ENCODE results near the gene MED13.

The MED13 gene

GRCh38 chr17:62064791-62065563 lies at the start of gene MED13:
TSS of gene MED13 (minus strand) at chr17:62065278. CDS start at chr17:62065205, 73 bp downstream.
- peak; percentile 24 to 56 for DNase-seq

GRCh38 chr17:62112229-62112628 lies 47.2 kb upstream of the MED13 start:
- DNase-seq: no peak

GRCh38 chr17:62111562-62112171 lies 46.6 kb upstream of the MED13 start:
- DNase-seq: no peak

DNA sequence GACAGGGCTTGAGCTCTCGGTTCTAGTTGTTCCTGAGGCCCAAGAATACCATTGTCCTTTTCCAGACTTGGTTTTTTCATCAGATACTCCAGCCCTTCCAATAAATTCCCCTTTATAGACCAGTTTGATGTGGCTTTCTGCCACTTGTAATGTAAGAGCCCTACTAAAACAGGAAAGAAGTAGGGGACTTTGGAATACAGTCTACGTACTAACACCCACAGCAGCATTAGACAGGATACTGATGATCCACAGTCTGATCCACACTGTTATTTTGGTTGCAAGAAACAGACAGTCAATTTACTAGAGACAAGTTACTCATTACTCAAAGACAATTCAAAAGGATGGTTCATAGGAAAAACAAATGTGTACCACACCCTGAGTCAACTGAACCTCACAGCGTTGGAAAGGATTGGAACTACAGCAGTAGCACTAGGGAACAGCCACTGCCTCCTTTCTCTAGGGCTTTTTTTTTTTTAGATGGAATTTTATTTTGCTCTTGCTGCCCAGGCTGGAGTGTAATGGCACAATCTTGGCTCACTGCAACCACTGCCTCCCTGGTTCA lies 45.9 kb upstream of the MED13 start:
- DNase-seq: no peak

GRCh38 chr17:62109924-62110323 lies 44.8 kb upstream of the MED13 start:
- no peak for DNase-seq

GRCh38 chr17:62109378-62109902 lies 44.4 kb upstream of the MED13 start:
- DNase-seq: peak; percentile 78 to 93

- DNase-seq: no peak
Observed at GRCh38 chr17:62105861-62106260, 40.8 kb upstream of the MED13 start.

- DNase-seq: peak in 1 of 2 experiments; percentile 24
Observed at GRCh38 chr17:62105357-62105756, 40.3 kb upstream of the MED13 start.

DNA sequence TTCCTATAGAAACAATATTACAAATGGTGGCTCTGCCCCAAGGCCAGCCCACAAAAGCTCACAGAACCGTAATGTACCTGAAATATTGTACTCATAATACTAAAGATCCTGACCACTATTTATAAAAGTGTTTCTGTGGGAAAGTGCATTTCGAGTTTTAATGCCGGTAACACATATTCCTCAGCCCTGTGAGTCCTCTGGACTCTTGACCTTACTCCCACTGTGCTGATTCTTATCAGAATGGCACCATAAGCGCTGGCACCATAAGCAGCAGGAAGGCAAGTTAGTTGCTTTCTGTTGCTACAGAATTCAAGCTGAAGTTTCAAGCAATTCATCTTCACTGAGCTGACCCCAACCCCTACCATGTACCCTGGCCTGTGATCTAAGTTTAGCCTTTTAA lies 36.4 kb upstream of the MED13 start:
- DNase-seq: no peak

GRCh38 chr17:62101090-62101489 lies 36.0 kb upstream of the MED13 start:
- DNase-seq: no peak

GRCh38 chr17:62100055-62100454 lies 35.0 kb upstream of the MED13 start:
- no peak for DNase-seq

DNA sequence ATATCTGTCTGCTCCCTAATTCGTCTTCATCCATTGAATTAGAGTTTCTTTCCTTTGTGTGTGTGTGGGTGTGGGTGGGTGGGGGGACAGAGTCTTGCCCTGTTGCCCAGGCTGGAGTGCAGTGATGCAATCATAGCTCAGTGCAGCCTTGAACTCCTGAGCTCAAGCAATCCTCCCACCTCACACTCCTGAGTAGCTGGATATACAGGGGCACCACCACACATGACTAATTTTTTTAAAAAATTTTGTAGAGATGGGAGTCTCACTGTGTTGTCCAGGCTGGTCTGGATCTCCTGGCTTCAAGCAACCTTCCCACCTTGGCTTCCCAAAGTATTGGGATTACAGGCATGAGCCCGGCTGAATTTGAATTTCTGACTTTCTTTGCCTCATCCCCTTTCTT lies 34.5 kb upstream of the MED13 start:
- DNase-seq: no peak

DNA sequence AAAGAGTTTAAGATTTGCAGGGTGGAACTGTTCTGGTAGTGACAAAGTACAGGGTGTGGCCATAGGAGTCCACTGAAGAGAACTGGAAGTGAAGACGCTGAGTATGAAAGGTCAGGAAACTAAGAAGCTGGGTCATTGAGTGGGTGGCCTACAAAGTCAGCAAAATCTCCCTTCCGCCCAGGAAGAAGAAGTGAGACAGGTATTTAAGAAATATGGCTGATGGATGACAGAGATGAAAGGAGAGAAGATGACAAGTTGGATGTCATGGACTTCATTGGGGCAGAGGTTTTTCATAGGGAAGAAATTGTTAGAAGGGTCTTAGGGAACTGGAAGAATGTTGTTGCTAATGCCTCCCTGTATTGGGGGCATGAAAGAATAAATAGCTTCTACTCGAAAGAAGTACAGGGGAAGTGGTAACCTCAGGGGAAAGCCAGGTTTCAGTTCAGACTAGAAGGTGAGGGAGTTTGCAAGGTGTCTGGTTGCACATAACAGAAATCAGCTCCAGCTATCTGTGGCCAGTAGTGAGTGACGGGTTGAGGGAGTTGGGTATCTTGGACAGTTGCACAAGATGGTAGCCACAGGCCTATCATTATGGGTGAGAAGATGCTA lies 33.6 kb upstream of the MED13 start:
- no peak for DNase-seq

DNA sequence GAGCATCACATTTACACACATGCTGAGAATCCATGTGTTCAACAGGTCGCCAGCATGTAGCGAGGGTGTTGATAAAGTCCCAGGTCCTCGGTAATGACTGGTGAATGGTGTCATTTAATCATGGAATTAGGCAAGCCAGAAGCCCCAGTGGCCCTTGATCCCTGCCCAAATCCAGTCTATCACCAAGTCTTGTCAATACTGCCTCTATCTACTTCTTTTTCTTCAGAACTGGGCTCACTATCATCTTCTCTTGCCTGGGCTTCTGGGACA lies 31.3 kb upstream of the MED13 start:
- no peak for DNase-seq

DNA sequence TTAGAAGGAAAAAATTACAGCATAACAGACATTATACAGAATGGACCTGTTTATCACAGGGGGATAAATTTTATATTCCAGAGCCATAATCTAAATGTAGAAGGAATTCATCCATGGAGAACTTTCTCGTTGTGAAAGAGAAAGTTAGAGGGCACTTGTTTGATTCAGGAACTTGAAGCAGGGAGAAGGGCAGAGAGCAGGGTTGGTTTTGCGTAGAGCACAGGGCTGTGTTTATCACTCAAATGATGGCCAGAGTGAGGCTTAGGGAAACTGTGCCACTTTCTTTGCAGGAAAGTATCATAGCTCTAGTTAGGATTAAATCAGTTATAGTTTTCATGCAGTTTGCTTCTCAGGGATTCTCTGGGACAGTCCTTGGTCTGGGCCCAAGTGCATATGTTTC lies 29.1 kb upstream of the MED13 start:
- DNase-seq: no peak

- no peak for DNase-seq
Observed at GRCh38 chr17:62093188-62094155, 28.4 kb upstream of the MED13 start.

DNA sequence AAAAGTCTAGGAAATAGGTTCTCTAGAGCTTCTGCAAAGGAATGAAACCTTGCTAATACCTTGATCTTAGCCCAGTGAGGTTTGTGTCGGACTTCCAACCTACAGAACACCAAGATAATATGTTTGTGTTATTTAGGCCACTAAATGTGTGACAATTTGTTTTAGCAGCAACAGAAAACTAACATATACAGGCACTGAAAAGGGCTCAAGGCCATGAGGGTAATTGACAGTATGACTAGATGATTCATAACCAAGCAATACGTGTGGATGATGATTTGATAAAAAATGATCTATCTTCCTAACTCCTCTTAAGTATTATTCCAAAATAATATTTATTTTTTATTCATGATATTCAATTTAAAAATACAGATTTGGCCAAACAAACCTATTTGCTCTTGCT lies 27.7 kb upstream of the MED13 start:
- no peak for DNase-seq

DNA sequence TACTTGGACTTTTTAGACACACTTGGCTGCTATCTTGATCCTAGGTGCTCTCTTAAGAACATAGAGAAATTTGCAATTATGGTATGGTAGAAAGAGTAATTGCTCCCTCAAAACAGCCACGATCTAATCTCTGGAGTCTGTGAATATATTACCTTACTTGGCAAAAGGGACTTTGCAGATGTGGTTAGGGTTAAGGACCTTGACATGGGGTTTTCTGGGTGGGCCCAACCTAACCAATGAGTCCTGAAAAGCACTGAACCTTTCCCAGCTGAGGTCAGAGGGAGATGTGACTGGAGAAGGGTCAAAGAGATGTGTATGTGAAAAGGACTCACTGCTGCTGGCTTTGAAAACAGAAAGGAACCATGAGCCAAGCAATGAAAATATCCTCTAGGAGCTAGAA lies 26.7 kb upstream of the MED13 start:
- DNase-seq: no peak

- DNase-seq: no peak
Observed at GRCh38 chr17:62090868-62091267, 25.8 kb upstream of the MED13 start.

DNA sequence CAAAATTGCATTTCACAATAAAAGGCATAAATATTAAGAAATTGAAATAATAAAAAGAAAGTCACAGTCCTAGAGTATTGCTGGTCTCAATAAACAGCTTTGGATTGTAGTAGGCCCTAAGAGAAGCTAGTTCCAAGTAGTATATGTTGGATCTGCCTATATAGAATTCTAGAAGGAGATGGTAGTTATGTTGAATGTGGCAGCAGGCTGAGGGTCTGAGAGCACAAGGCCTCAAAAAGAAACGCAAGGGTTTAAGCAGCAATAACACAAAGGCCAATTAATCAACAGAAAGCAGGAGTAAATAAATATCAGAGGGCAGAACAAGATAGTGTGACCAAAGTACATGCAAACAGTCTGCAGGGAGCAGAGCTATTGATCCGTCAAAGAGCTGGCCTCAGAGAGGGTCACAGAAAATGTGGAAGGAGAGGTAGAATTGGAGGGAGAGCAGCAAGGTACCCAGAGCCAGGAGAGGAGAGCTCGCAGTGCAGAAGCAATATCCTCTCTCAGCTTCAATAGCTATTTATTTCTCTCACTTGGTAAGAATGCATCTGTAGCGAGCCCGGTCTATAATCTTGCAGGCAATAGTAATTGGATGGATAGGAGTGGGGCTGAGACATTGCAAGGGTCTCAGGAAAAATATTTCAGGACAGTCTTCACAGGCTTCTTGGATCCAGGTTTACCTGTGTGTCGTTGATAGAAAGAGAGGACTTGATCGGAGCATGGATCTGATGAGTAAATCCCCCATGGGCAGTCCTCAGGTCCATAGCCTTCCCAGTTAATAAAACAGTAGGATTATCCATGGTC lies 25.1 kb upstream of the MED13 start:
- DNase-seq: no peak

- DNase-seq: peak in 1 of 2 experiments; percentile 17
Observed at GRCh38 chr17:62089334-62089733, 24.3 kb upstream of the MED13 start.

DNA sequence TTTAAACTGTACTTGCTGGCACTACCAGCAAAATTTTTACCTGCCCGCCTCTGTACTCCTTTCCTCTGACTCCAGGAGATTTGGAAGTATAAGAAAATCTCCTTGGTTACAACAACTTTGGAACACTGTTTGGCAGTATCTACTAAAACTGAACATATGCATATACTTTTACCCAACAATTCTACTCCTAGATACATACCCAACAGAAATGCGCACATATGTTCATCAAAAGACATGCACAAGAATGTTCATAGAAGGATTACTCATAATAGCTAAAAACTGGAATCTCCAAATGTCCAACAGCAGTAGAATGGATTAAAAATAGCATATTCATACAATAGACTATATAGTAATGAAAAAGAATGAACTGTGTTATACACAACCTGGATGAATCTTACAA lies 21.7 kb upstream of the MED13 start:
- DNase-seq: no peak
